ENCODE data around the gene MFAP1.

MFAP1 gene

GRCh38 chr15:43775411-43775965 is 49.0 kb downstream of the MFAP1 start:
- peak; percentile 86 to 92 for DNase-seq

GRCh38 chr15:43774062-43774461 is 50.4 kb downstream of the MFAP1 start:
- no peak for DNase-seq

DNA sequence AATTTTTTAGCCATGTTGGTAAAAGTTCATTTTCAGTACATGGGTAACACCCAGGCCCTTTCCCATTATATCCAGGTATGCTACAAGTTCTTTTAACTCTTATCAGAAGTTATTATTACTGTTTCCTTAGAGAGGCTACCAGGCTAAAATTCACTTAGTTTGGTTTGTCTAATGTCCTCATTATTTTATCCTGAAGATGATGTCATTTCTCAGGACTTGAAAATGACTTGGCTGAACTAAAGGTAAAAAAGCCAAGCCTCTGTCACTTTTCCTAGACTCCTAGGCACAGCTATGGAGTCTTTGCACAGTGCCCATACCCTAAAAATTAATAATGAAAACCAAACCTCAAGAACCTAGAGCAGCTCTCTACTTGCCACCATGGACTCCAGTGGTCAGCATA is 51.9 kb downstream of the MFAP1 start:
- DNase-seq: no peak

GRCh38 chr15:43771816-43772215 is 52.7 kb downstream of the MFAP1 start:
- DNase-seq: no peak

DNA sequence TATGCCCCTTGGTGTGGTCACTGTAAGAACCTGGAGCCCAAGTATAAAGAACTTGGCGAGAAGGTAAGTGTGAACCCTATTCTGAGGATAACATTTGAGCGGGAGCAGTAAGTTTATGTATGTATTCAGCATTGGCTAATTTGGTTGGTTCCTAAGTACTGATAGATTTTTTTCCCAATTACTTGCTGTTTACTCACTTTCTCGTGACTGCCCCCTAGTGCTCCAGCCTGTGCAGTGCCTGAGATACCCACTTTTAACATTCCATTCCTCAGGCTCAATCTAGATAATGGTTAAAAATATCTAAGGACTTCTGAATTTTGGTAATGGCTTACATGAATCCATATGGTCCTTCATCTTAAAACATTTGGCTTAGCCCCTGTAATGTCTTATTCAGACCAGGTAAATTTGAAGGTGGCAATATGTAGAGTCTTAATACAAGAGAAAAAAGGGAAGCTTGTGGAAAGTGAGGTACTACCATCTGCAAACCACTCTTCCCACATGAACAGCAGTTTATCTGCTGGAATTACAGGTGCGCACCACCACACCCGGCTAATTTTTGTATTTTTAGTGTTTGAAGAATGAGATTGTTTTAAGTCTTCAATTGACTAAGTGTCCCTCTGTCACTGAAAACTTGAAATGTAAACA is 54.8 kb downstream of the MFAP1 start:
- DNase-seq: peak; percentile 10 to 52

DNA sequence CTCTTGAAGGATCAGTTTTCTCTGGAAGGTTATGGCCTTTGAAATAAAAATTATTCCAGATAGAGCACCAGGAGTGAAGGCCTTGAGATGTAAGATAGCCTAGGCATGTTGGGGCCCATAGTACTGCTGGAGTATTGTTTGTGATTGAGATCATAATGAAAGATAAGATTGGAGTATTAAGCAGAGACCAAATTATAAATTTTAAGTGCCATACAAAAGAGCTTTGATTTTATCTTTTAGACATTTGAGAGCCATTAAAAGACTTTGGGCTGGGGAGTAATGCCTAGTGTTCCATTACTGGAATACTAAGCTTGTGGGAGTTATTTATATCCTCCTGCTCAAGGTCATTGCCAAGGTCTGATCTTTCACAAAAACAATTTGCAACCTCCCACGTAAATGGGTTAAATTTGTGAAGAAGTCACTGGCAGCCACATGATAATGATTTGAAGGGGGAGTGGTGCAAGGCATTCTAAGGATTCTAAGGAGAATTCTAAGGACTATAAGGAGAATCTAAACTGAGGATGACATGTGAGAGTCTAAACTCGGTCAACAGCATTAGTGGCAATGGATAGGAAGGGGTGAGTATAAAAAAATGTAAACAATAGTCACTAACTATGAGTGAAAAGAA is 60.6 kb downstream of the MFAP1 start:
- DNase-seq: no peak

DNA sequence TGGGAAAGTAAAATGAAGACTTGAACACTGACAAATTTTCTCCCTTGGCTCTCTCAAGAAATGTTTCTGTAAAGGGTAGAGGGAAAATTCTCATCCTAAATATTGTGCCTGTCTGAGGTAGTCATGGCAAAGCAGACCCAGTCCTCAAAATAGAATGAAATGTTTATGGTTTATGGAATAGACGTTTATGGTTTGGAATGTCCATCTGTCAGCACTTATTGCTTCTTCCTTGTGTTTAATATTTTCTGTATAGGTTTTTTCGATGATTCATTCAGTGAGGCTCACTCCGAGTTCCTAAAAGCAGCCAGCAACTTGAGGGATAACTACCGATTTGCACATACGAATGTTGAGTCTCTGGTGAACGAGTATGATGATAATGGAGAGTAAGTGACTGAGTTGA is 61.7 kb downstream of the MFAP1 start:
- no peak for DNase-seq

Measured in NCI-H524 (cell line).